GM12801 (cell line): ENCODE data around the gene ST3GAL2.

Experiments
- CTCF ChIP-seq: IDR thresholded peaks from one replicate; pipeline ENCODE4 v1.5.1; 2011; ENCODE audit warnings: control low read depth; ENCODE audit not compliant: insufficient read length; ENCODE audit errors: extremely low read depth

ST3GAL2 gene

GRCh38 chr16:70388006-70388680 lies 50.8 kb downstream of the ST3GAL2 start:
- TF ChIP-seq CTCF = no peak

- TF ChIP-seq CTCF = no peak
Observed at GRCh38 chr16:70383421-70383960, 55.4 kb downstream of the ST3GAL2 start.

GRCh38 chr16:70381604-70382342 lies 57.1 kb downstream of the ST3GAL2 start:
- no peak for TF ChIP-seq CTCF

GRCh38 chr16:70380919-70381603 lies 57.8 kb downstream of the ST3GAL2 start:
- TF ChIP-seq CTCF = no peak

- TF ChIP-seq CTCF = no peak
Observed at GRCh38 chr16:70380248-70380918, 58.5 kb downstream of the ST3GAL2 start.

GRCh38 chr16:70378869-70379493 lies 59.9 kb downstream of the ST3GAL2 start:
- TF ChIP-seq CTCF = no peak
